ENCODE data around the gene CACNG4.

The CACNG4 gene

DNA sequence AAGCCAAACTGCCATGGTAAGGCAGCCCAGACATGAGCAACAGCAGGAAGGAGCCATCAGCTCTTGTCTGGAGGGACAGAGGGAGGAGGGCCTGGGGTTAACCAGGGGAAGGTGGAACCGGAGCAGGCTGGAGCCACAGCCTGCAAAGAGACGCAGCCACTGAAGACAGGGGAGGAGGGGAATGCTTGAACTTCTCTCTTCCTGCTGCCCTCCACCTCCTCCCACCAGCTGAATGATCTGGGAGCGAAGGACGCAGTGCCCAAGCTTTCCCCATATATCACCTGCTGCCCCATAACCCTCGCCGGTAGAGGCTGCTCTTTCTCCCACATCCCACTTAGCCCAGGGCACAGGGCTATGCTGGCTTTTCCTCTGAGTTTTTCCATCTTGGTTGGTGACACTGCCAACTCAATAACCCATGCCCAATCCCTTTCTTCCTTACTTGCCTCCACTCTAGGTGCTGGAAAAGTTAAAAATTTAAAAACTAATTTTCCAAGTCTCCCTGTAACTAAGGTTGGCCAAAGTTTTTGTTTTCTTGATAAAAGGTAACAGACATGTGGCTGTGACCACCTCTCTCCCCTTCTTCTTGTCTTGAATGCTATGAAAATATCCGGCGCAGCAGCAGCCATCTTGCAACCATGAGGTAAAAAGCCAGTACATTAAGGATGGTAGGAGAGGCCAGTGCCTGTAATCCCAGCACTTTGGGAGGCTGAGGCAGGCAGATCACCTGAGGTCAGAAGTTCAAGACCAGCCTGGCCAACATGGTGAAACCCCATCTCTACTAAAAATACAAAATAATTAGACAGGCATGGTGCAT is 21.8 kb upstream of the CACNG4 start:
- no peak for DNase-seq (ENCODE audit: low read depth)
- no peak overlapping the region for H3K4me3 ChIP-seq (ENCODE audit: low read depth, low read length)

DNA sequence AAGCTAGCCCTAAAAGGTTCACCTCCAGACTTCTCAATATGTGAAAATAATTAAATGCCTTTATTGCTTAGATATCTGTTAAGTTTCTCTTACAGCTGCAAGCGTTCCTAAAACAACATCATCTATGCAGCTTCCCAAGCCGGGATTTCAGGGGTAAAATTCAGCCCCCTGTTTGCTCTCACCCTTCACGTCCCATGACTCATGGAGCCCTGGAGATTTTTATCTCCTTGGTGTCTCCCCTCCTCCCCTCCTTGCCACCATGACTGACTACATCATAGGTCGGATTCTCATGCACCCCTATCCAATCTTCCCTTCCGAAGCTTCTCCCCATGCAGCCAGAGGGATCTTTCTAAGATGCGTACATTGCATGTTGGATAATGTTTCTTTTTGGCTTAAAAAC is 21.0 kb upstream of the CACNG4 start:
- no peak overlapping the region for H3K4me3 ChIP-seq (ENCODE audit: low read depth, low read length)
- DNase-seq (ENCODE audit: low read depth): no peak

DNA sequence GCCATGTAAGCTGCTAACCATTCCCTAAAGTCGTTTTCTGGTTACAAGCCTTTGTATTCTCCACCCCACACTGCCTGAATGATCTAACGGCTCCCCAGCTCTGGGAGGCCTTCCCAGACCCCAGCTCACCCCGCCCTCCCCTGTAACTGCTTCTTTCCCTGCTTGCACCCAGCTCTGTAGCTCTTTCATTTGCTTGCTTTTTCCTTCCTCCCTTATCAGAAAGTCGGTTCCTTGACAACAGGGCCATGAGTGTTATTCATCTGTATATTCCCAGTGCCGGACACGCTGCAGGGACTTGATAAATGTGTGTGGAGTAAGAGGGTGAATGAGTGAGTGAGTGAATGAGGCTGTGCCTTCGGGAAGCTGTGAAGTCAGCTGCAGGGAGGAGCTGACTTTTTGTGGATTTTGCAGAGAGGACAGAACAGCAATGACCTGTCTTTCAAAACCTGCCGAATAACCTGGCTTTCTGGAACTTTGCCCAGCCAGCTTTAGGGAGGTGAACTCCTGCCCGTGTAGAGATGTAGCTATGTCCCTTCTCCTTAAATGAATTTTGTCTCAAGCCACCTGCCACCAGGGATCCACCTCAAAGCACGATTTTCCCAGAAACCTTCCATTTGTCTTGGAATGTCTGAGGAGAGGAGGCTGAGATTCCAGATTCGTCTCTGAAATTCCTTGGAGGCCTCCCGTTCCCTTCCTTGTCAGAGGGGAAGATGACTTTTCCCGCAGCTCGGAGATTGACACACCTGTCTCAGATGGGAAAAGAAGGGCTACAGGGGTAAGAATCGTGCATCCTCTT is 20.0 kb upstream of the CACNG4 start:
- H3K4me3 ChIP-seq (ENCODE audit: low read depth, low read length): no peak overlapping the region
- DNase-seq (ENCODE audit: low read depth): no peak

- H3K4me3 ChIP-seq (ENCODE audit: low read depth, low read length): no peak overlapping the region
- no peak for DNase-seq (ENCODE audit: low read depth)
Observed at GRCh38 chr17:66945147-66945835, 19.2 kb upstream of the CACNG4 start.

DNA sequence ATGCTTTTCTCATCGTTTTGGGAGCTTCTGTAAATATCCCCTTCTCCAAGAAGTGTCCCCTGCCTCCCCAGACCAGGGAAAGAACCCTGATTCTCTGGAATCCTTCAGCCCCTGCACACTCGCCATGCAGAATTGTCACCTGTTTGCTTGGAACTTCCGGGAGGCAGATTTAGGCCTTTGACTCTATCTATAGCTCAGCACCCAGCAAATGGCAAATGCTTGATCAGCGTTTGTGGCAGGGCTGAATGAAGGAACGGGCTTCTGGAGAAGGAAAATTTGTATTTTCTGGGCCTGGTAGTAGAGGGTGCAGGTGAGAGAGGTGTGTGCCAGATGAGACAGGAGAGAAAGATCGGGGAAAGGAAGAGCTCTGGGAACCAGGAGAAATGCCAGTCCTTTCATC is 18.3 kb upstream of the CACNG4 start:
- H3K4me3 ChIP-seq (ENCODE audit: low read depth, low read length): no peak overlapping the region
- no peak for DNase-seq (ENCODE audit: low read depth)

DNA sequence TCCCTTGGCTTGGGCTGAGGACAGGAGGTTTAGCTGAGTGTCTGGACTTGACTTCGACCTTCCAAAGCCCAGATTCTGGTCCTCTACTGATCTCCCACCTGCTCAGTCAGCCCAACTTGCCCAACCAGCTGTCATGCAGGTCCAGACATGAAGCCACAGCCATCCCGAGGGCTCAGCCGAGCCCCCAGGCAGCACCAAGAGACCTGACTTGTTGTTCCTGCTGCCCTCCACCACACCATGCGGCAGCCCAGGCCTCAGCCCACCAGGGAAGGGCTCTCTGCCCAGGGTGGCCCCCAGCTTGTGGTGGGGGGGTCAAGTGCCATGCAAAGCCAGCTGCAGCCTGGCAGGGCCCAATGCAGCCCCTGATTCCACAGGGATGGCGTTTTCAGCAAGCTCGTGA is 17.2 kb upstream of the CACNG4 start:
- DNase-seq (ENCODE audit: low read depth): no peak
- H3K4me3 ChIP-seq (ENCODE audit: low read depth, low read length): no peak overlapping the region

- DNase-seq (ENCODE audit: low read depth): no peak
- no peak overlapping the region for H3K4me3 ChIP-seq (ENCODE audit: low read depth, low read length)
Observed at GRCh38 chr17:66948061-66948750, 16.3 kb upstream of the CACNG4 start.

DNA sequence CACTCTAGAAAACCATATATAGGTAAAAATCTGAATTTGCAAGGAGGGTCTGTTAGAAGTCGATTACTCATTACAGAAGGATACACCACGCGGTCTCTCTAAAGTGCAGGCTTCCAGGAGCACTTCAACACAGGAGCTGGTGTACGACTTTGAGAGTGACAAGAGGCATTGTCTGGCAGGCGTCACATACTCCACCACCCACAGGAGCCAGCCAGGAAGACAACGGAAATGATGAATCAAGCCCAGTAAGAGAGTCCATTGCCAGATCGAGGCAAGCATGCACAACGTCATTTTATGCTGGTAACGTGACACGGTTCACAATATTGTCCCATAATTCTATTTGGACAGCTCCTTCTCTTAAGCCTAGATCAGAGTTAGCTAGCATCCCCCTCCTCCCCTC is 15.0 kb upstream of the CACNG4 start:
- no peak for DNase-seq (ENCODE audit: low read depth)
- H3K4me3 ChIP-seq (ENCODE audit: low read depth, low read length): no peak overlapping the region

- no peak for DNase-seq (ENCODE audit: low read depth)
- no peak overlapping the region for H3K4me3 ChIP-seq (ENCODE audit: low read depth, low read length)
Observed at GRCh38 chr17:66950325-66950724, 14.2 kb upstream of the CACNG4 start.

DNA sequence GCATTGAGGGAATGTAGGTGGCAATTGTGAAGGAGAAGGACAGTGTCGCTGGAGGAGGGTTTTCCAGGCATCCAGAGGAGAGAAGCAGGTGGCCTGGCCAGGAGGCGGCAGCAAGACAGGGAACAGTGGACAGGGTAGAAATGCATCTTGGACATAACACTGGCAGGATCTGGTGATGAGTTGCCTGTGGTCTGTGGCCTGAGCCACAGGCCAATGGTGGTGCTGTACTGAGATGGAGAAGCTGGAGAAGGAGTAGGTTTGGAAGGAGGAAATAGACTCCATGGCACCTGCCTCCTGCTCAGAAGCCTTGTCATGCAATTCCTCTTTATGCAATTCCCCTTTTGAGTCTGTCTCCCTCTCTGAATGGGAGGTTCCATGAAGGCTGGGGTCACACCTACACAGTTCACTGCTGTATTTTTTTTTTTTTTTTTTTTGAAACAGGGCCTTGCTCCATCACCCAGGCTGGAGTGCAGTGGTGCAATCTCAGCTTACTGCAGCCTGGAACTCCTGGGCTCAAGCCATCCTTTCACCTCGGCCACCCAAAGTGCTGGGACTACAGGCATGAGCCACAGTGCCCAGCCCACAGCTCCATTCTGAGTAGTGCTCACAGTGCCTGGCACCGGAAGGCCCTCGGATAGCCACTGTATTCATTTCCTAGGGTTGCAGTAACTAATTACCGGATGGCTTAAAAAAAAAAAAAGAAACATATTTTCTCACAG is 13.5 kb upstream of the CACNG4 start:
- H3K4me3 ChIP-seq (ENCODE audit: low read depth, low read length): no peak overlapping the region
- DNase-seq (ENCODE audit: low read depth): no peak

DNA sequence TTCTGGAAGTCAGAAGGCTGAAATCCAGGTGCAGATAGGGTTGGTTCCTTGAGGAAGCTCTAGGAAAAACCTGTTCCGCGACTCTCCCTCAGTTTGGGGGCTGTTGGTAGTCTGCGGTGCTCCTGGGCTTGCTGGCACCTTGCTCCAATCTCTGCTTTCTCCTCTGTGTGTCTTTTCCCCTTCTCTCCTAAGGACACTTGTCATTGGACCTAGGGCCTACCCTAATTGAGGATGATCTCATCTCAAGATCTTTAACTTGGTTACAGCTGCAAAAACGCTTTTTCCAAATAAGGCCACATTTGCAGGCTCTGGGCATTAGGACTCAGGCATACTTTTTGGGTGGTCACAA is 12.9 kb upstream of the CACNG4 start:
- no peak for DNase-seq (ENCODE audit: low read depth)
- H3K4me3 ChIP-seq (ENCODE audit: low read depth, low read length): no peak overlapping the region

- H3K4me3 ChIP-seq (ENCODE audit: low read depth, low read length): no peak overlapping the region
Observed at GRCh38 chr17:66952031-66952524, 12.4 kb upstream of the CACNG4 start.

DNA sequence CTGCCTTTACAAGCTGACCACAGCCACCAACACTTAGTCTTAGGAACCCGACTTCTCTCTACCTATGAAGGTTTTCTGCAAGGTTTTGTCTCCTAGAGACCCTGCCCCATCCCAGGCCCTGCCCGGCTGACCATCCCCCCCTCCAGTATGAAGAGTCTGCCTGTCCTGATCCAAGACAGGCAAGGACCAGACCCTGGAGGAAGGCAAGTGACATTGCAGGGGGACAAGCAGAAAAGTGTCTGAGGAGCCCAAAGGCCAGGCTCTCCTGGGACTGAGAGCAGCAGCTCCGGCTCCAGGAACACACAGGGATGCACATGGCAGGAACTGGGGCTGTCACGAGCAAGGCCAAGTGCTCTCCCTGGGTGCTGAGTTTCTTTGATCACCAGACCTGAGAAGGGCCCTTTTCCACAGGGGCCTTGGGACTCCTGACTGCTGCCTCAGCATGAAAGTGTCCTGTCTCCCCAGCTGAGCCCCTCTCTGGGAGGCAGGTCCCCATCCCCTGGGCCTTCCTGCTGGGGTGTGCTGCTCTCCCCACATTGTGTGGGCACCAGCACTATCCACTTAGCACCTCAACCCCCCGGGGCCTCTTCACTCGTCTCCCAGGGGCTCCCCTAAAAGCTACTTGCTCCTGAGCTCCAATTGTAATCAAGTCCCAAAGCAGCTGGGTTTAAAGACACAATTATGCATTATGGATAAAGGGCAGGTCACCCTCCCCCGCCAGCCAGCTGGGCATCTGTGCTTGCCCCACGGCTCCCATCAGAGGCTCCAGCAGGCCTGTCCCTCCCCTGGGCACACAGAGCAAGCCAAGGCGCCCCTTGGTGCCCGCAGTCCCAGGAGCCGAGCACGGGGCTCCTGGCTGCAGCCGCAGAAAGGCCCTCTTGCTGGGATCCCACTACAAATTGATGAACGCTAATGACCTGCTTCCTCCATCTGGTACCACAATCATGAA is 11.6 kb upstream of the CACNG4 start:
- no peak for DNase-seq (ENCODE audit: low read depth)

More at GRCh38 chr17:66952031-66952524, 12.4 kb upstream of the CACNG4 start:
- peak; percentile 47 for DNase-seq (ENCODE audit: low read depth)

DNA sequence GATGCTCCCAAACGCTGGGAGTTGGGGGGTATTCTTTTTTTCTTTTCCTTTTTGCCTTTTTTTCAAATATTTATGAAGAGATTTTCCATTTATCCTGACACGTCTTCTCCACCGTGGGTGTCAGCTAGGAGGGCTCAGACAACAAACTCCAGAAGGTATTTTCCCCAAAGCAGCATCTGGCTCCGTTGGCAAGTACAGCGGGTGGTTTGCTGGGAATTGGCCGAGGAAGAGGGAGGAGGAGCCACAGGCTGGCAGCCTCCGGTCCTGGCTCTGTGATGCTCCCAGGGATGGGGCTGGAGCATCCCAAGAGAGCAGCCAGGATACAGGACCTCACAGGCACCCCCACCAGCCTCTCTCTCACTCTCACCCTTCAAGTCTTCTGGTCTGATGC is 10.9 kb upstream of the CACNG4 start:
- no peak for DNase-seq (ENCODE audit: low read depth)

More for the DNA sequence above, 11.6 kb upstream of the CACNG4 start:
- H3K4me3 ChIP-seq (ENCODE audit: low read depth, low read length): no peak overlapping the region

DNA sequence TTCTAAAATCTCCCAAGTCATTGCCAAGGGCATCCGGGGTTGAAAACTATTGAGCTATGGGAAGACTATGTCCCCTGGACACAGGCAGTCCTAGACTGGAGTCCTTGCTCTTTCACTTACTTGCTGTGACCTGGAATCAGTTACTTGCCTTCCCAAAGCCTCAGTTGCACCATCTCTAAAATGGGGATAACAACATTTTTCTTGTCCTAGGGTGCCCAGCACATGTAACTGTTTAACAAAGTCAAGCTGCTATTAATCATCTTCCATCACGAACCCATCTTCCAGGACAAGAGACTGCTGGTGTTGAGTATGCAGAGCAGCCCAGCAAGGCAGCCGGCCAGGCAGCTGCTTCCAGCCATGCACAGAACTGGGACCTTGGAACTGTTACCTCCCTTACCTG is 9.9 kb upstream of the CACNG4 start:
- H3K4me3 ChIP-seq (ENCODE audit: low read depth, low read length): no peak overlapping the region
- DNase-seq (ENCODE audit: low read depth): no peak

More for the DNA sequence above, 10.9 kb upstream of the CACNG4 start:
- H3K4me3 ChIP-seq (ENCODE audit: low read depth, low read length): no peak overlapping the region

- DNase-seq (ENCODE audit: low read depth): no peak
- no peak overlapping the region for H3K4me3 ChIP-seq (ENCODE audit: low read depth, low read length)
Observed at GRCh38 chr17:66955821-66956220, 8.7 kb upstream of the CACNG4 start.

DNA sequence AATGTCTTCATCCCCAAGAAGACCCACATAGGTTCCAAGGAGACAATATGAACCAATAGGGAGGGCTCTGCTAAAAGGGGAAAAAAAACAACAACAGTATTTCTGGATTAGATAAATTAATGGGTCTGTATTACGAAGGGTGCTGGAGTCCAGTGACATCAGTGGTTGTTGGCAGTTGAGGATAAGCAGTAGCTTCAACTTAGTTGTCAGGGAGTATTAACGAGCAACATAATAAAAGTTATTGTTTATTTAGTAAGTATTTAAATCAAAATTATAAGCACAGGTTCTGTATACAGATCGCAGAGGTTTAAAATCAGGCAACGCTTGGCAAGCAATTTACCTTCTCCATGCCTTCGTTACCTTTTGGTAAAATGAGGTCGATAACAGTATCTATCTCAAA is 7.6 kb upstream of the CACNG4 start:
- no peak for DNase-seq (ENCODE audit: low read depth)
- no peak overlapping the region for H3K4me3 ChIP-seq (ENCODE audit: low read depth, low read length)

GRCh38 chr17:66957343-66957742 is 7.2 kb upstream of the CACNG4 start:
- H3K4me3 ChIP-seq (ENCODE audit: low read depth, low read length): no peak overlapping the region
- DNase-seq (ENCODE audit: low read depth): no peak
